Psoas muscle (tissue), 8 donors: Measurements from ENCODE around the gene FST. TPM values are rescaled to one million over a fixed set of nuclear protein-coding genes. Genes with fewer than 3 reads are reported as not detected.

Experiments
- ATAC-seq, 4 donors: fragments of 200-7000 bp; cut with Tn5 transposase; one replicate each; pipeline ENCODE4 v1.9.1; 2020; ENCODE audit warnings: moderate library complexity in 3 of 4, mild to moderate bottlenecking in 2 of 4
- DNase-seq, 2 donors: peaks; one replicate each; pipeline ENCODE4 v3.0.0-alpha.2; 2020
- H3K27ac ChIP-seq: fragments of 200-600 bp; one replicate; pipeline ENCODE4 v1.8.0; 2022
- H3K27me3 ChIP-seq, 3 donors: fragments of 200-600 bp in 1 of 3; one replicate each; pipeline versions ENCODE4 v1.6.1 to v1.8.0; 2013 to 2022; ENCODE audit warnings: low read length in 2 of 3, mild to moderate bottlenecking in 2 of 3, moderate library complexity in 1 of 3; ENCODE audit not compliant: insufficient read depth in 3 of 3
- H3K36me3 ChIP-seq, 2 donors: fragments of 200-600 bp in 1 of 2; one replicate each; pipeline versions ENCODE4 v1.6.1 to v1.8.0; 2013 to 2022; ENCODE audit warnings: low read depth in 1 of 2, mild to moderate bottlenecking in 1 of 2, moderate library complexity in 1 of 2; ENCODE audit not compliant: insufficient read depth in 1 of 2
- H3K4me1 ChIP-seq: fragments of 200-600 bp; one replicate; pipeline ENCODE4 v1.8.0; 2022
- H3K4me3 ChIP-seq: fragments of 200-600 bp; one replicate; pipeline ENCODE4 v1.8.0; 2022; ENCODE audit warnings: mild to moderate bottlenecking
- H3K9me3 ChIP-seq: fragments of 200-600 bp; one replicate; pipeline ENCODE4 v1.8.0; 2022
- whole genome bisulfite sequencing, 3 donors: extraction: QIAGEN DNeasy Blood & Tissue Kit; methylation state at CpG; one replicate each; pipeline versions ENCODE4 v1.1.6 to v1.1.7; 2013; 5-methylcytosine and 5-hydroxymethylcytosine counted together
- intact Hi-C, 2 donors: fragments of 100-400 bp; cut with DNase I; formaldehyde crosslinking; loops; one replicate each; pipeline versions ENCODE4 v1.11.0 to v1.14.2; 2022
- polyA plus RNA-seq, 3 donors: library from polyadenylated mRNA; stranded (reverse); fragments of 200-250 nt; gene quantifications; one replicate each; pipeline ENCODE4 v1.2.3, GENCODE V29; 2013
- total RNA-seq, 4 donors: library from RNA; stranded (reverse); fragmentation: NEBNext Ultra II Directional in 2 of 4; extraction: Animal tissue kit (Norgen Biotek cat#: 25700) in 2 of 4; gene quantifications; one replicate each; pipeline versions ENCODE4 v1.2.1 to v1.2.4, GENCODE V29; 2021 to 2023
- TF ChIP-seq, protein P1 (sequence below): fragments of 200-600 bp; IDR thresholded peaks from one replicate; pipeline ENCODE4 v1.8.0; 2022; ENCODE audit warnings: antibody characterized with exemption
- donor health status: healthy with polysubstance abuse.
- donor health status: DM: no; HTN: no; CAD: no; lungs with moderate emphysema.
- donor health status: Bipolar disorder and iron deficiency.
- donor health status: healthy.
- donor health status: DM: yes; HTN: yes; CAD: no.
- donor health status: DM: no; HTN: no; CAD: no.
- donor health status: DM: no; HTN: no; CAD: no.
- donor health status: DM: yes; HTN: yes; CAD: no.

The FST gene
- total and polyA plus RNA-seq, 7 donors: 0.94 to 29.3 (median 1.8) TPM

GRCh38 chr5:53472279-53472678, 8.2 kb upstream of the FST start:
- Histone ChIP-seq H3K4me1 (no peaks in the 10 kb centered on the region), H3K27ac (no peak overlapping the region), H3K4me3 (no peak overlapping the region), H3K9me3 (no peaks in the 10 kb centered on the region), H3K27me3 (no peaks in the 10 kb centered on the region), H3K36me3 (no peaks in the 10 kb centered on the region)
- TF ChIP-seq, protein P1, sequence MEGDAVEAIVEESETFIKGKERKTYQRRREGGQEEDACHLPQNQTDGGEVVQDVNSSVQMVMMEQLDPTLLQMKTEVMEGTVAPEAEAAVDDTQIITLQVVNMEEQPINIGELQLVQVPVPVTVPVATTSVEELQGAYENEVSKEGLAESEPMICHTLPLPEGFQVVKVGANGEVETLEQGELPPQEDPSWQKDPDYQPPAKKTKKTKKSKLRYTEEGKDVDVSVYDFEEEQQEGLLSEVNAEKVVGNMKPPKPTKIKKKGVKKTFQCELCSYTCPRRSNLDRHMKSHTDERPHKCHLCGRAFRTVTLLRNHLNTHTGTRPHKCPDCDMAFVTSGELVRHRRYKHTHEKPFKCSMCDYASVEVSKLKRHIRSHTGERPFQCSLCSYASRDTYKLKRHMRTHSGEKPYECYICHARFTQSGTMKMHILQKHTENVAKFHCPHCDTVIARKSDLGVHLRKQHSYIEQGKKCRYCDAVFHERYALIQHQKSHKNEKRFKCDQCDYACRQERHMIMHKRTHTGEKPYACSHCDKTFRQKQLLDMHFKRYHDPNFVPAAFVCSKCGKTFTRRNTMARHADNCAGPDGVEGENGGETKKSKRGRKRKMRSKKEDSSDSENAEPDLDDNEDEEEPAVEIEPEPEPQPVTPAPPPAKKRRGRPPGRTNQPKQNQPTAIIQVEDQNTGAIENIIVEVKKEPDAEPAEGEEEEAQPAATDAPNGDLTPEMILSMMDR: no peak
- no peak for DNase-seq
- WGBS, 3 donors: 71 to 79% (median 78%) methylated on average over 1 of the region's 1 CpG
- intact Hi-C loops: loop anchor here in 1 of 2 donors (10.0 kb wide), 1 partner anchor 403 kb away; no protein-coding TSS in a partner anchor
- no peak for ATAC-seq

- no peak overlapping the region for H3K4me3 ChIP-seq
- no peaks in the 10 kb centered on the region for H3K36me3 ChIP-seq
- intact Hi-C loops: loop anchor here in 1 of 2 donors (10.0 kb wide), 1 partner anchor 402 kb away; no protein-coding TSS in a partner anchor
- no peaks in the 10 kb centered on the region for H3K4me1 ChIP-seq
- TF ChIP-seq, protein P1: no peak
- no peaks in the 10 kb centered on the region for H3K27me3 ChIP-seq
- ATAC-seq (no peak), DNase-seq (no peak)
- 70 to 74% (median 73%) methylated on average over 4 of the region's 4 CpGs for WGBS, 3 donors
- H3K9me3 ChIP-seq: no peaks in the 10 kb centered on the region
- no peak overlapping the region for H3K27ac ChIP-seq
Observed at GRCh38 chr5:53472720-53473510, 7.5 kb upstream of the FST start.

- no peaks in the 10 kb centered on the region for H3K9me3 ChIP-seq
- no peaks in the 10 kb centered on the region for H3K36me3 ChIP-seq
- no peaks in the 10 kb centered on the region for H3K4me1 ChIP-seq
- DNase-seq (no peak), ATAC-seq (no peak)
- TF ChIP-seq, protein P1: no peak
- H3K4me3 ChIP-seq: no peak overlapping the region
- intact Hi-C loops: loop anchor here in 1 of 2 donors (10.0 kb wide), 1 partner anchor 401 kb away; no protein-coding TSS in a partner anchor
- no peak overlapping the region for H3K27ac ChIP-seq
- H3K27me3 ChIP-seq: no peaks in the 10 kb centered on the region
Observed at GRCh38 chr5:53473633-53474032, 6.8 kb upstream of the FST start.

DNA sequence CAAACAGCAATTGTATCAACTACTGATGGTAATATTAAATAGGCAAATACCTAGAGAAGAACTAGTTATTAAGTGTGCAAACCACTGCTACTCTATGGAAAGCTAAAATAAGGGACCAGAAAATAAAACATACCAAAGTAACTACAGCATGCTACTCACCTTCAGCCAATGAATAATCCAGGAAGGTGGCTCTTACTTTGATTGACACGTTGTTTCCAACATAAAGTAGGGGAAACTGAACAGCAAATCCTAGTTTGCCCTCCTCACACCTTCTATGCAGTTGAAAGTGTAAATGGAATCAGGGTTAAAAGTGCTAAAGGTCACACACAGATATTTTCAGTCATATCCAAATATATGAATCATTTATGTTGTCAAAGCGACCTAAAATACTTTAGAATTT, 5.1 kb upstream of the FST start:
- Histone ChIP-seq H3K9me3 (no peaks in the 10 kb centered on the region), H3K27ac (no peak overlapping the region), H3K4me1 (no peaks in the 10 kb centered on the region), H3K27me3 (peaks cover 0 to 7% (median 0%) of the 10 kb centered on the region in 3 donors), H3K36me3 (no peaks in the 10 kb centered on the region), H3K4me3 (no peak overlapping the region)
- 87 to 92% (median 89%) methylated on average over 2 of the region's 2 CpGs for WGBS, 3 donors
- intact Hi-C loops: loop anchor here (5.0 to 10.0 kb wide), 3 partner anchors 399 to 742 kb away; no protein-coding TSS in a partner anchor
- ATAC-seq: no peak
- TF ChIP-seq, protein P1: no peak
- DNase-seq: no peak
